Measurements from ENCODE around the gene HASPIN.

Gene HASPIN

DNA sequence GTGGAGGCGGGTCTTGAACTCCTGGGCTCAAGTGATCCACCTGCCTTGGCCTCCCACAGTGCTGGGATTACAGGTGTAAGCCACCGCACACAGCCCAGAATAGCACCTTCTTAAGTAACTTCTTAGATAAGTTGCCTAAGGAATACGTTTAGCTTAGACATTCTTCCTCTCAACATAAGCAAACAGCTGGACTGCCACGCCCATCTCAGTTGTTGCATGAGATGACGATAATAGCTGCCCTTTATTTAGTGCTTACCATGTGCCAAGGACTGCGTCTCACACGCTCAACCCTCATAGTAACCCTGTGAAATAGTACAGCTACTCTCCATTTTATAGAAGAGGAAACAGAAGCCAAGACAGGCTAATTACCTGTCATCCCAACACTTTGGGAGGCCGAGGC lies 11.8 kb downstream of the HASPIN start:
- DNase-seq (ENCODE audit: low read depth in 2 of 2): no peak

DNA sequence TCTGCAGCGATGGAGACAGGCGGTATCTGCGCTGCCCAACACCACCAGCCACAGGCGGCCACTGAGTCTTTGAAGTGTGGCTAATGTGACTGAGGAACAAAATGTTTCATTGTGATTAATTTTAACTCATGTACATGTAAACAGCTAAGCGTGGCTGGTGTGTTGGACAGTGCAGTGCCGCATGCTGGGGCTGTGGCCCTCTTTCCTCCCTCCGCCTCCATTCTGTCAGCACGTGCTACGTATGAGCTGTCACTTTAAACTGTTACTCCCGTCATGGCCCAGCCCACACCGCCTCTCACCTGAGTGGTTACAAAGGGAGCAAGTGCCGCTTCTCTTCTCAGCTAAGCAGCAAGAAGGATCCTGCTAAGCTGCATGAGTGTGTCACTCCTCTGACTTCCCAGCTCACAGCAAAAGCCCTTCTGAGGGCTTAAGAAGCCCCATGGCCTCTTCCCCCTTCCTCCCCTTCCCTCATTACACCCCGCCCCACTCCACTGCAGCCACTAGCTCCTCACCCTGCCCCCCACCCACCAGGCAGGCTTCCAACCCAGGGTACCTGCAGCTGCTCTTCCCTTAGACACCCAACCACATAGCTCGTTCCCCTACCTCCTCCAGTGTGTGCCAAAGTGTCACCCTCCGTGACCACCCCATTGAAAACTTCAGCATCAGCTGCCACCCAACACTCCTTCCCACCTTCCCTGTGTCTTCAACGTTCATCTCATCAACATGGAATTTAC lies 15.0 kb downstream of the HASPIN start:
- DNase-seq (ENCODE audit: low read depth in 2 of 2): peak; percentile 49 to 59

DNA sequence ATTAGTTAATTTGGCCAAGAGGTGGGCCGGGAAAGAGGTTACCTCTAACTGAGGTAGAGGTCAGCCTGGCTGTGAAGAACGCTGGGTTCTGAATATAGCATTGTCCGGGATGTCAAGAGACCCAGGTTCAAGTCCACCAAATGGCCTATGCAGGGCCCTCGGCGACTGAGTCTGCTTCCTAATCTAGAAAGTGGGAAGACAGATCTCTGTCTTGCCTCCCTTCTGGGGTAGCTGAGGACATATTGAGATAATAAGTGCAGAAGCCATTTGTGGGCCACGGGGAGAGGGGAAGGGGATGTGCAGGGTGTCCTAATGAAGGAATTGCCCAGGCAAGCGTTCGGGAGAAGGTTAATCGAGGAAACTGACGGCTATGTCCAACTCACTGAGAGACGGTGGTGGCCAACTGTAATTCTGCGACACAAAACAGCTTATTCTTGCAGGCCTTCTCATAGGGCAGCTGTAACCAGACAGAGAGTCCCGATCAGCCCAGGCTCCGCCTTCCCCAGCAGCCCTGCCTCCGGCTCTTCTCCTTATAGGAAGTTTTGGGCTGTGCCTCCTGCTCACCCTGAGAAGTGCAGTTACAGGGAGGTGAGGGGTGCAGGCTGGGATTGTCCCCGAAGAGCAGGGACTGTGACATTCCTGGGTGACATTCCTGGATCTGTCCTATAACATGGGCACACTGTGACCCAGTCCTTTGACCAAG lies 15.9 kb downstream of the HASPIN start:
- no peak for DNase-seq (ENCODE audit: low read depth in 2 of 2)

DNA sequence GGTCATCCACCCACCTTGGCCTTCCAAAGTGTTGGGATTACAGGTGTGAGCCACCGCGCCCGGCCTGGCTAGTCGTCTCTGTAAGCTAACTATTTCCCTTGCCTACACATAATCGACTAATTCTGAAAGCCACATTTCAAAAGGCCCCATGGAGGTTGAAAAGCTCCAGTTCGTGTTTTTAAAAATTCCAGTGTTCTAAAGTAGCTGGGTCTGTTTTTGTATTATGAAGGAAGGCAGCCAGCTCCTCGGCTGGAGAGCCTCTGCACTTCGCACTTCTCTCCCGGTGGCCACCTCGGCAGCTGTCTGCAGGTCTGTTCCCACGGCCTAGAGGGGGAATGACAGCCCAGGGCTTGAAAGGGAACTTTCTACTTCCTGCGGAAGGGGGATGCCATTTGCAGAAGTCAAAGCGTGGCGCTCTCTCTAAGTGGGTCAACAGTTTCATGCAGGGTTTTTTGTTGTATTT lies 16.9 kb downstream of the HASPIN start:
- DNase-seq (ENCODE audit: low read depth in 2 of 2): no peak

GRCh38 chr17:3744014-3744413 lies 20.3 kb downstream of the HASPIN start:
- no peak for DNase-seq (ENCODE audit: low read depth in 2 of 2)

GRCh38 chr17:3745071-3745470 lies 21.4 kb downstream of the HASPIN start:
- DNase-seq (ENCODE audit: low read depth in 2 of 2): no peak

- no peak for DNase-seq (ENCODE audit: low read depth in 2 of 2)
Observed at GRCh38 chr17:3747805-3748204, 24.1 kb downstream of the HASPIN start.

DNA sequence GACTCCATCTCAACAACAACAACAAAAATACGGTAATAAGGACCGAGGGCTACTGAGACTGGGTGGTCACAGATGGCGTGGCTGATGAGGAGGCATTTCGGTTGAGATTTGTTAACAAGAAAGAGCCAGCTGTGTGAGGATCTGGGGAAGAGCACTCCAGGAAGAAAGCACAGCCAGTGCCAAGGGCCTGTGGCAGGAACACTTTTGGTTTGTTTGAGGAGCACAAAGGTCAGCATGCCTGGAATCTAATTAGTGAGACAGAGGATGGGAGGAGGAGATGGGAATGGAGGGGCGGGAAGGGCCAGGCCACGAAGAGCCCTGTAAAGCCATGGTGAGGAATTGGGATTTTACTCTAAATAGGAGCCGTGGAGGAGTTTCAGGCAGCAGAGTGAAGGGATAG lies 24.9 kb downstream of the HASPIN start:
- no peak for DNase-seq (ENCODE audit: low read depth in 2 of 2)

DNA sequence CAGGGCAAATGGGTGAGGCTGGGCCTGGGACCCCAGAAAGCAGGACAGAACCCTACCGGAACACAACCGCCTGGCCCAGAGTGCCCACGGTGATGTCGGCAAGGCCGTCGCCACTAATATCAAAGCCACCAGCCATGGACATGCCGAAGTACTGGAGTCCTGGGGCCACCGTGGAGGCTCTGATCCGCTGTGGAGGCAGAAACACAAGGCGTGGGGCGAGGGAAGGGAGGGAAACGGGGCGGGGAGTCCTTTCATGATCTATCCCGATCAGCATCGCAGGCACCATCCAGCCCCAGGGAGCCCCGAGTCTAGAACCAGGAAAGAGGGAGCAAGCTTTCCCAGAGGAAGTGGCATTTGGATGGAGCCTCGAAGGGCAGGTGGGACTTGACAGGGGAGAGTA lies 26.6 kb downstream of the HASPIN start:
- no peak for DNase-seq (ENCODE audit: low read depth in 2 of 2)

DNA sequence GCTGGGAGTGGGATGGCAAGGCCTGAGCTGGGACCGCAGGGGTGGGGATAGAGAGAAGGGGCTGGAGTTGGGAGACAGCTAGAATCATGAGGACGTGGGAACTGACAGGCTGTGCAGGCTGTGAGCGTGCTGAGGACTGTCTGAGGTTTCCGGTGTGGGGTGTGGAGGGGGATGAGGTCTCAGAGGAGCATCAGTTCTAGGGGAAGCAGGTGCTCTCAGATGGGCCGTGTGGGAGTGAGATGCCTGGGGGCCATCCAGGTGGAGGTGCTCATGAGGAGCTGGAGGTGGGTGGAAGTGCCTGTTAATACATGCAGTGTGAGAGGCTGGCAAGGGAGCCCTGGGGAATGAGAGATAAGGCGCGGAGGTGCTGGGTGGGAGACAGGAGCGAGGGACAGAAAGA lies 27.2 kb downstream of the HASPIN start:
- no peak for DNase-seq (ENCODE audit: low read depth in 2 of 2)

GRCh38 chr17:3751836-3752235 lies 28.1 kb downstream of the HASPIN start:
- DNase-seq (ENCODE audit: low read depth in 2 of 2): no peak

DNA sequence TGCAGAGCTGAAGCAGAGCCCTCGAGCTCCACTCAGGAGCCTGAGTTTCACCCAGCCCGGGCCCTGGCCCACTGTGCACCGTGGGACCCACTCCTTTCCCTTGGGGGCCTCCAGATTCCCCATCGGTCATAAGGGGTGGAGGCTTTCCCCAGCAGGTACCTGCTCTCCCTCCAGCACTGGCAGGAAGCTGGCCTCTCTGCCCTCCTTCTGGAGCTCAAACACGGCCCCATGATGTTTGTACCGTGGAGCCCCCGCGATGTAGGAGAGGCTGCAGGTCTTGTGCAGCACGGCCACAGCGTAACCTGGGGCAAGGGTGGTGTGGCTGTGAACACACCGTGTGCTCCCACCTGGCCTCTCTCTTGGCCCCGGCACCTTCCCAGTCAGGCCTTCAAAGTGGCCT lies 29.9 kb downstream of the HASPIN start:
- DNase-seq (ENCODE audit: low read depth in 2 of 2): no peak

DNA sequence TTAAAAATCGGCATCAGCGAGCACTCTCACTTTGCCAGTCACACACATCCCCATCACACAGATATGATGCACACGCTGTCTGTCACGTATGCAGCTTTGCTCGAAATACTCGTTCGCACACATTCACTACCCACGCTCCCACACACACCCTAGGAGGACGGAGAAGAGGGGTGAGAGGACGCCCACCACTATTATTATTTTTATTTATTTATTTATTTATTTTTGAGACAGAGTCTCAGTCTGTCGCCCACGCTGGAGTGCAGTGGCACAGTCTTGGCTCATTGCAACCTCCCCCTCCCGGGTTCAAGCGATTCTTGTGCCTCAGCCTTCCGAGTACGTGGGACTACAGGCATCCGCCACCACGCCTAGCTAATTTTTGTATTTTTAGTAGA lies 30.4 kb downstream of the HASPIN start:
- DNase-seq (ENCODE audit: low read depth in 2 of 2): no peak

- DNase-seq (ENCODE audit: low read depth in 2 of 2): peak; percentile 50 to 72
Observed at GRCh38 chr17:3754458-3755334, 31.0 kb downstream of the HASPIN start.

DNA sequence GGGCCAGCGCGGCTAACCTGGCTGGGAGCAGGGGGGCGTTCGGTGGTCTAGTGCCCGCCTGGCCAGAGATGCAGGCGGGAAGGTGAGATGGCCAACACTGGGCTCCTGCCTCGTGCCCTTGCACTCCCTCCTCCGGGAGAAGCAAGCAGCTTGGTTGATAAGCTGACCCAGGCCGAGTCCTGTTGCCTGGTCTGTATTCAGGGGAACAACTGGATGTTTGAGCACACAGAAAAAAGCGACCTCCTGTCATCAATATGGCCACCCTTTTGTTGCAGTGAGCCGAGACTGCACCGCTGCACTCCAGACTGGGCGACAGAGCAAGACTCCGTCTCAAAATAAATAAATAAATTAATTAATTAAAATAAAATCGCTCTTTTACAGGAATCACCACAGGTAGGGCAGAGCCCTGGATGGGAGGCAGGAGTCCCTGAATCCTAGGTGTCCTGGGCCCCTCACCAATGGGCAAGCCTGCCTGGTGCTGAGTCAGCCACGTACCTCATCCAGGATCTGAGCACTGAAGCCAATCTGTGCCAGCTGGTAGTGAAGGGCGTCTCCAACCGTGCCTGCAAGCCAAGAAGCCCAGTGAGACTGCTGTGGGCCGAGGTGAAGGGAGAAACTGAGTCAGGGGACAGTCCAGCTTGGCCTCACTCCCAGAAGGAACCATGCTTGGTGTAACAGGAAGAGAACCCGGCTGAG lies 31.8 kb downstream of the HASPIN start:
- DNase-seq (ENCODE audit: low read depth in 2 of 2): no peak

DNA sequence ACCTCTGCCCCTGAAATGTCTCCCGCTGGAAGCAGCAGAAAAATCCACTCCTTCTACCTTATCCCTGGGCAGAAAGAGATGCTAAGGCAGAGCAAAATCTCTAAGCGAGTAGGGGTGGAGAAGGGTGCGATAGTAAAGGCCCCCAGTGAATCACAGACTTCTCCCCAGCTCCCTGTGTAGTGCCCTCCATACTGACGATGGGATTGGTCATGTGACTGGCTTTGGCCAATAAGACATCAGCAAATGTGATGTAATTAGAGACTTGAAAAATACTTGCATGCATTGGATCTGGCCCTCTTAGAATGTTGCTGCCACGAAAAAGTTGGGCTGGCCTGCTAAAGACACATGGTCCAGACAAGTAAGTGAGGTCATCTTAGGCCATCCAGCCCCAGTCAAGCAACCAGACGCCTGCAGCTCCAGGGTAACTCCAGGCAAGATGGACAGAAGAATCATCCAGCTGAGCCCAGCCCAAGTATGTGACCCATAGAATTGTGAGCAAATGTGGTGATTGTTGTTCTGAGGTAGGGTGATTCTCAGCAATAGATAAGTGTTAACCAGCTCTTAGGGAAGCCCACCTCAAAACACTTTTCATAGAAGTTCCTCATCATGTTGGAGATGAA lies 36.0 kb downstream of the HASPIN start:
- DNase-seq (ENCODE audit: low read depth in 2 of 2): no peak

GRCh38 chr17:3761036-3761917 lies 37.6 kb downstream of the HASPIN start:
- DNase-seq (ENCODE audit: low read depth in 2 of 2): no peak

GRCh38 chr17:3761918-3762380 lies 38.2 kb downstream of the HASPIN start:
- DNase-seq (ENCODE audit: low read depth in 2 of 2): no peak

DNA sequence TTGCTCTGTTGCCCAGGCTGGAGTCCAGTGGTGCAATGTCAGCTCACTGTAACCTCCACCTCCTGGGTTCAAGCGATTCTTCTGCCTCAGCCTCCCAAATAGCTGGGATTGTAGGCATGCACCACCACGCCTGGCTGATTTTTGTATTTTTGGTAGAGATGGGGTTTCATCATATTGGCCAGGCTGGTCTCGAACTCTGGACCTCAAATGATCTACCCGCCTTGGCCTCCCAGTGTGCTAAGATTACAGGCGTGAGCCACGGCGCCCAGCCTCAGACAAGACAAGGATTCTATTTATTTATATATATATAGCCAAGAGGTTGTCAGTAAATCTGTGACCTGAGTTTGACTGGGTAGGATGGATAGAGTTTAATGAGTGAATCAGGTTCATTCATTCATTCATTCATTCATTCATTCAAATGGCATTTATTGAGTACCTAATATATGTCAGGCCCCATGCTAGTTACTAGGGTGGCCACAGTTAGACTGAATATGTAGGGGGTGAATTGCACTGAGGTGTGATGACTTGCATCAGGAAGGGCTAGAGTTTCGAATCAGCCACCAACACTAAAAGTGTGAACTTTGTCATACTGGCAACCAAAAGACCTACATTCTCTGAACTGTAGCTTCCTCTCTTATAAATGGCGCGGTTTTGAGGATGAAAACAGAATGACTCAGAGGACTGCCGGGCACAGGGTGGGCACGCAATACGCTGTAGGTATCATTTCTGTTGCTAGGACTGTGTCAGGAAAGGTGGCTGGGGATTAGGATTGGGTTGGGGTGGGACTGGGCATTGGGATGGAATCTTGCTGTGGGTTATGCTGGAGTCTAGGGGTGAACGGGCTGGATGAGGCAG lies 39.4 kb downstream of the HASPIN start:
- no peak for DNase-seq (ENCODE audit: low read depth in 2 of 2)
